H9 (cell line): ENCODE results near the gene KCNE4. TPM values are rescaled to one million over a fixed set of nuclear protein-coding genes. Genes with fewer than 3 reads are reported as not detected.

ENCODE experiments used
- DNase-seq: peaks from one replicate; pipeline ENCODE4 v3.0.0-alpha.2; 2017
- H2AFZ ChIP-seq: one replicate; pipeline ENCODE4 v1.6.1; 2013; ENCODE audit warnings: mild to moderate bottlenecking, low read length, control low read depth, moderate library complexity
- H2AK5ac ChIP-seq: 2 replicates; pipeline ENCODE4 v1.6.1; 2013; ENCODE audit warnings: low read length, control low read depth, mixed read lengths; ENCODE audit not compliant: insufficient read length
- H2BK120ac ChIP-seq: one replicate; pipeline ENCODE4 v1.6.1; 2013; ENCODE audit warnings: low read depth, mild to moderate bottlenecking, low read length, control low read depth, inconsistent platforms; ENCODE audit not compliant: poor library complexity, severe bottlenecking
- H2BK12ac ChIP-seq: 2 replicates; pipeline ENCODE4 v1.6.1; 2013; ENCODE audit warnings: low read length, control low read depth, mixed read lengths, low read depth; ENCODE audit not compliant: insufficient read length
- H2BK15ac ChIP-seq: 2 replicates; pipeline ENCODE4 v1.6.1; 2013; ENCODE audit warnings: low read depth, low read length, control low read depth
- H2BK20ac ChIP-seq: one replicate; pipeline ENCODE4 v1.6.1; 2013; ENCODE audit warnings: low read depth, mild to moderate bottlenecking, low read length, control low read depth, inconsistent platforms; ENCODE audit not compliant: poor library complexity, severe bottlenecking
- H2BK5ac ChIP-seq: 2 replicates; pipeline ENCODE4 v1.6.1; 2013; ENCODE audit warnings: low read length, control low read depth, mixed read lengths; ENCODE audit not compliant: insufficient read length
- H3K14ac ChIP-seq: 2 replicates; pipeline ENCODE4 v1.6.1; 2013; ENCODE audit warnings: low read length, control low read depth; ENCODE audit not compliant: insufficient read depth
- H3K18ac ChIP-seq: 2 replicates; pipeline ENCODE4 v1.6.1; 2013; ENCODE audit warnings: low read depth, mild to moderate bottlenecking, mixed read lengths, low read length, control low read depth; ENCODE audit not compliant: insufficient read length
- H3K23ac ChIP-seq: 2 replicates; pipeline ENCODE4 v1.6.1; 2013; ENCODE audit warnings: low read length, control low read depth, mixed read lengths, low read depth; ENCODE audit not compliant: insufficient read length
- H3K23me2 ChIP-seq: 2 replicates; pipeline ENCODE4 v1.6.1; 2013; ENCODE audit warnings: low read depth, mild to moderate bottlenecking, mixed read lengths, low read length, control low read depth; ENCODE audit not compliant: insufficient read length, poor library complexity, severe bottlenecking
- H3K27ac ChIP-seq: 2 replicates; pipeline ENCODE4 v1.5.1; 2013; ENCODE audit warnings: low read length, control low read depth, mixed read lengths, low read depth; ENCODE audit not compliant: insufficient read length
- H3K27me3 ChIP-seq: 2 replicates; pipeline ENCODE4 v1.6.1; 2013; ENCODE audit warnings: low read length, control low read depth, inconsistent platforms; ENCODE audit not compliant: insufficient read depth
- H3K4ac ChIP-seq: 2 replicates; pipeline ENCODE4 v1.6.1; 2013; ENCODE audit warnings: low read depth, mild to moderate bottlenecking, control low read depth, inconsistent platforms, low read length, moderate library complexity
- H3K4me1 ChIP-seq: 2 replicates; pipeline ENCODE4 v1.6.1; 2013; ENCODE audit warnings: low read length, control low read depth, inconsistent platforms; ENCODE audit not compliant: insufficient read depth
- H3K4me2 ChIP-seq: 2 replicates; pipeline ENCODE4 v1.6.1; 2013; ENCODE audit warnings: low read length, control low read depth, mixed read lengths; ENCODE audit not compliant: insufficient read length, insufficient read depth
- H3K56ac ChIP-seq: 2 replicates; pipeline ENCODE4 v1.6.1; 2013; ENCODE audit warnings: low read depth, mild to moderate bottlenecking, mixed read lengths, low read length, control low read depth; ENCODE audit not compliant: insufficient read length
- H3K79me1 ChIP-seq: 2 replicates; pipeline ENCODE4 v1.6.1; 2013; ENCODE audit warnings: low read depth, mild to moderate bottlenecking, moderate library complexity, low read length, control low read depth, inconsistent platforms; ENCODE audit not compliant: insufficient read depth, poor library complexity, severe bottlenecking
- H3K79me2 ChIP-seq: 2 replicates; pipeline ENCODE4 v1.6.1; 2013; ENCODE audit warnings: low read length, control low read depth, inconsistent platforms; ENCODE audit not compliant: insufficient read depth
- H3K9ac ChIP-seq: 2 replicates; pipeline ENCODE4 v1.6.1; 2013; ENCODE audit warnings: low read length, control low read depth, mixed read lengths; ENCODE audit not compliant: insufficient read length; ENCODE audit errors: extremely low read depth
- H3K9me3 ChIP-seq: one replicate; pipeline ENCODE4 v1.6.1; 2013; ENCODE audit warnings: low read depth, low read length, inconsistent platforms; ENCODE audit not compliant: control insufficient read depth
- H3T11ph ChIP-seq: one replicate; pipeline ENCODE4 v1.6.1; 2013; ENCODE audit warnings: mild to moderate bottlenecking, low read length, control low read depth, inconsistent platforms
- H4K20me1 ChIP-seq: one replicate; pipeline ENCODE4 v1.6.1; 2013; ENCODE audit not compliant: control insufficient read depth, insufficient read length, insufficient read depth
- H4K5ac ChIP-seq: 2 replicates; pipeline ENCODE4 v1.6.1; 2013; ENCODE audit warnings: low read depth, mild to moderate bottlenecking, mixed read lengths, low read length, control low read depth; ENCODE audit not compliant: insufficient read length
- H4K8ac ChIP-seq: replicated peaks from 2 replicates; pipeline ENCODE4 v1.6.1; 2013; ENCODE audit warnings: low read length, control low read depth, mixed read lengths, low read depth; ENCODE audit not compliant: insufficient read length
- H4K91ac ChIP-seq: 2 replicates; pipeline ENCODE4 v1.6.1; 2013; ENCODE audit warnings: low read depth, mild to moderate bottlenecking, moderate library complexity, mixed read lengths, low read length, control low read depth; ENCODE audit not compliant: insufficient read length
- H3K27ac Mint-ChIP-seq, 3 experiments: 2 replicates in 2 of 3; 3 replicates in 1 of 3; pipeline ENCODE4 v1.8.0; 2020 to 2021; ENCODE audit warnings: mixed read lengths in 3 of 3, mild to moderate bottlenecking in 1 of 3, moderate library complexity in 1 of 3
- H3K27me3 Mint-ChIP-seq: 2 replicates; pipeline ENCODE4 v1.8.0; 2021; ENCODE audit warnings: low read depth, mild to moderate bottlenecking, moderate library complexity, mixed read lengths
- H3K36me3 Mint-ChIP-seq, 3 experiments: 2 replicates in 2 of 3; 3 replicates in 1 of 3; pipeline ENCODE4 v1.8.0; 2020 to 2021; ENCODE audit warnings: low read depth in 3 of 3, mixed read lengths in 3 of 3; ENCODE audit not compliant: insufficient read depth in 1 of 3
- H3K4me1 Mint-ChIP-seq, 2 experiments: 2 replicates each; pipeline ENCODE4 v1.8.0; 2020; ENCODE audit warnings: mixed read lengths in 2 of 2
- H3K4me3 Mint-ChIP-seq, 2 experiments: 2 replicates in 1 of 2; 3 replicates in 1 of 2; pipeline ENCODE4 v1.8.0; 2020 to 2021; ENCODE audit warnings: mild to moderate bottlenecking in 2 of 2, mixed read lengths in 2 of 2, moderate library complexity in 1 of 2
- H3K9me3 Mint-ChIP-seq, 2 experiments: 2 replicates in 1 of 2; 3 replicates in 1 of 2; pipeline ENCODE4 v1.8.0; 2020; ENCODE audit warnings: mild to moderate bottlenecking in 2 of 2, mixed read lengths in 2 of 2, moderate library complexity in 1 of 2
- CTCF ChIP-seq: fragments of 200-600 bp; sonication (generic); conservative IDR thresholded peaks from 3 replicates; pipeline ENCODE4 v1.8.0; 2021; ENCODE audit warnings: antibody characterized with exemption, mild to moderate bottlenecking
- WGBS: extraction: QIAGEN DNeasy Blood & Tissue Kit; methylation state at CpG from one replicate; pipeline ENCODE4 v1.1.7; 2013; ENCODE audit warnings: missing lambda C conversion rate, low lambda C conversion rate, mixed read lengths; ENCODE audit not compliant: insufficient read length; ENCODE audit errors: extremely low coverage; 5-methylcytosine and 5-hydroxymethylcytosine counted together
- total RNA-seq: library from RNA; stranded (reverse); gene quantifications from 2 replicates; pipeline ENCODE4 v1.2.1, GENCODE V29; 2021

KCNE4 gene
- total RNA-seq, 1 experiment from 2014 or later, result 0.24 TPM

- Histone ChIP-seq H3K4me1 (no peaks in the 10 kb centered on the region; the same call in 1 of the 2 replicates), H2BK5ac (no peak overlapping the region), H3K79me2 (no peaks in the 10 kb centered on the region), H3K27ac (no peak overlapping the region), H2BK12ac (no peak overlapping the region), H3K9ac (no peak overlapping the region), H3K14ac (no peak overlapping the region), H3K27me3 (no peaks in the 10 kb centered on the region), H2BK20ac (no peak overlapping the region), H2AK5ac (no peak overlapping the region), H2AFZ (no peak overlapping the region), H4K91ac (no peak overlapping the region), H3K23me2 (no peaks in the 10 kb centered on the region), H3T11ph (no peak overlapping the region), H2BK120ac (no peak overlapping the region), H4K5ac (no peak overlapping the region), H3K18ac (no peak overlapping the region), H3K79me1 (no peaks in the 10 kb centered on the region), H4K20me1 (no peaks in the 10 kb centered on the region), H2BK15ac (no peak overlapping the region), H3K4ac (no peak overlapping the region), H3K23ac (no peak overlapping the region), H3K4me2 (no peak overlapping the region), H3K9me3 (no peaks in the 10 kb centered on the region), H4K8ac (no peak overlapping the region), H3K56ac (no peak overlapping the region)
- Mint-ChIP-seq H3K27me3 (no peaks in the 10 kb centered on the region), H3K9me3 (no peaks in the 10 kb centered on the region), H3K4me3 (no peak overlapping the region), H3K27ac (no peak overlapping the region), H3K36me3 (no peaks in the 10 kb centered on the region; a peak in 1 of 7 replicates), H3K4me1 (peaks cover 9 to 12% of the 10 kb centered on the region in 2 experiments)
- WGBS, result no CpG with 5 or more reads among the region's 3 CpGs
- DNase-seq, result no peak
- TF ChIP-seq CTCF, result no peak
These were observed 36.9 kb downstream of the KCNE4 start for GRCh38 chr2:223088866-223089265.
